ENCODE results near the gene LETMD1.
"Not testable (repeated sequence)": the region's sequence is repeated elsewhere in the genome, so short reads cannot be mapped to it uniquely, and the experiment has no call there.

Gene LETMD1

DNA sequence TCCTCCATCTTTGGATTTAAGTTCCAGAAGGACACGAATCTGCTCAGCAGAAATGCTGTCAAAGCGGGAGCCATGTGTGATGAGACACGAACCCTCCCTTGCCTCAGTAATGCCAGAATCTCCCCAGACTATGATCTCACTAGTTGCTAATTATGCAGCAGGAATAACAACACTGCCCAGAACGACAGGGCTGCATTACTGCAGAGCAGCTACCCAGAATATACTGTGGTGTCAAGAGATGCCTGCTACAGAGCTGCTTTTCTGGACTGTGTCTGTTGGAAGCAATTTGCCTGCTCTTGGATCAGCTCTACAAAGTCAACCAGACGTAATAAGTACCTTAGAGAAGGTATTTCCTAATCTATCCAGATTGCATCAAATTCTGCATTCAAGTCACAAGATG is 29.8 kb downstream of the LETMD1 start:
- TF ChIP-seq GATA1 (IDR thresholded peaks at IDR 0.05; ENCODE audit: low read depth, low read length), result no peak
- TF ChIP-seq POLR2A (IDR thresholded peaks at IDR 0.05; ENCODE audit: low read length), result no peak
- DNase-seq, result no peak

- not testable (repeated sequence) for DNase-seq
Observed at GRCh38 chr12:51078346-51078745, 30.2 kb downstream of the LETMD1 start.

GRCh38 chr12:51078866-51079265 is 30.7 kb downstream of the LETMD1 start:
- not testable (repeated sequence) for DNase-seq

GRCh38 chr12:51080136-51080535 is 32.0 kb downstream of the LETMD1 start:
- no peak for DNase-seq
- TF ChIP-seq POLR2A (IDR thresholded peaks at IDR 0.05; ENCODE audit: low read length), result no peak
- TF ChIP-seq GATA1 (IDR thresholded peaks at IDR 0.05; ENCODE audit: low read depth, low read length), result no peak

DNA sequence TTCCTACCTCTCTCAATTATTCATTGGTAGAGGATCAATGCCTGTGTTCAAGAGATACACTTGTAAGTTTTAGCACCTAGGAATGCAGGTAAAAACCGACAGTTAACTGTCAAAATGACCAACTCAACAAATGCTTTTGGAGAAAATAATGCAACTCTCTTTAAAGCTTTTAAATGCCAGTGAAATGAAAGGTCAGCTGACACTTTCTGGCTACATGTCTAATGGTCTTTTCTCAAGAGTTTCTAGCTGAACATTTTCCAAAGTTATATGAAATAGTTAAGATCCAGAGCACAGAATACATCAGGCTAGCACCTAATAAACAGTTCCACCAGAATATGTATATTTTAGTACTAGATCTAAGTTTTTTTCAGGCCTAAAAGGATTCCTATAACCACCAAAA is 33.3 kb downstream of the LETMD1 start:
- no peak for DNase-seq
- TF ChIP-seq POLR2A (IDR thresholded peaks at IDR 0.05; ENCODE audit: low read length) (no peak), GATA1 (IDR thresholded peaks at IDR 0.05; ENCODE audit: low read depth, low read length) (no peak)

DNA sequence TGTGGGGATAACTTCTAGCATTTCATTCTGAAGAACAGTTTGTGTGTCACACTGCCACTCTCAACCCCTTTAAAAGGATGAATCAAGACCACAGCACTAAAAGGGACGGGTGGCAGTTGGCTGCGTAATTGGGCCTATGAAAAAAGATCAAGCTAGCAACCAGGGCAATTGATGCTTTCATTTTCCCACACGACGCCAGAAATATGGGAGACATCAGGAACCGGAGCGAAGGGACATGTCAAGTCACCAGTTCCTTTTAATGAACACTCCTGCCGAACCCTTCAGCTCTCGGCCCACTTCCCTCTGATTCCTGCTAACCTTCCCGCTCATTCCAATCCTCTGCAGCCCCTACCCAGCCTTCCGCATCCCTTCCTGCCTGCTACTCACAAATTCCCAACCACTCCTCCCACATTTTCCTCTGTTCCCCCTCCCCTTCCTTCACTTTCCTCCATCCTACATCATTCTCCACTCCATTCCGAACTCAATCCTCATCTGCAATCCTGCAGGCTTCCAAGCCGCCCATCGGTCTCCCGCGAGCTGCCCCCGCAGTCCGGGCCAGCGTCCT is 34.5 kb downstream of the LETMD1 start:
- peak; percentile 27 to 46 for DNase-seq
- TF ChIP-seq POLR2A (IDR thresholded peaks at IDR 0.05; ENCODE audit: low read length) (no peak), GATA1 (IDR thresholded peaks at IDR 0.05; ENCODE audit: low read depth, low read length) (no peak)

- TF ChIP-seq POLR2A (IDR thresholded peaks at IDR 0.05; ENCODE audit: low read length) (peak; percentile 90), GATA1 (IDR thresholded peaks at IDR 0.05; ENCODE audit: low read depth, low read length) (no peak)
- peak; percentile 95 for DNase-seq
Observed at GRCh38 chr12:51083126-51083833, 35.2 kb downstream of the LETMD1 start, which contains the start of gene CSRNP2. CSRNP2 (minus strand) TSS chr12:51083596; CDS start chr12:51076561, 7,035 bp downstream.

- no peak for DNase-seq
- no peak for TF ChIP-seq GATA1 (IDR thresholded peaks at IDR 0.05; ENCODE audit: low read depth, low read length)
- TF ChIP-seq POLR2A (IDR thresholded peaks at IDR 0.05; ENCODE audit: low read length), result no peak
Observed at GRCh38 chr12:51085757-51086156, 37.6 kb downstream of the LETMD1 start.

- no peak for DNase-seq
Observed at GRCh38 chr12:51086933-51087332, 38.8 kb downstream of the LETMD1 start.

DNA sequence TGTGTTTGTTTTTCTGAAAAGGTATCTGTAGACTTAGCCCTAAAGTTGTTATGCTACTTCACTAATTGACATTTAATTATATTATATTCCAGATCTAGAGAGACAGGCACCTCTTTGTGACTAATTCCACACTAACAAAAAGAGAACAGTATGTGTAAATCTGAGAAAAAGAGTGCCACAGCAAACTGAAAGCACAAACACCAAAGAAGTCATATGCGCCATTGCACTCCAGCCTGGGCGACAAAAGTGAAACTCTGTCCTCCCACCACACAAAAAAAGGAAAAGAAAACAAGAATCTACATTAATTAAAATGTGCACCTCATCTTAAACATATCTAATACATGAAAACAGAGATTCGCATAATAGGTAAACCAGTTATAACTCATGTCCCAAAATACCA is 39.7 kb downstream of the LETMD1 start:
- TF ChIP-seq POLR2A (IDR thresholded peaks at IDR 0.05; ENCODE audit: low read length) (no peak), GATA1 (IDR thresholded peaks at IDR 0.05; ENCODE audit: low read depth, low read length) (no peak)
- DNase-seq, result no peak

More at GRCh38 chr12:51086933-51087332, 38.8 kb downstream of the LETMD1 start:
- TF ChIP-seq GATA1 (IDR thresholded peaks at IDR 0.05; ENCODE audit: low read depth, low read length) (no peak), POLR2A (IDR thresholded peaks at IDR 0.05; ENCODE audit: low read length) (no peak)

- no peak for DNase-seq
- TF ChIP-seq GATA1 (IDR thresholded peaks at IDR 0.05; ENCODE audit: low read depth, low read length) (no peak), POLR2A (IDR thresholded peaks at IDR 0.05; ENCODE audit: low read length) (no peak)
Observed at GRCh38 chr12:51090705-51091229, 42.6 kb downstream of the LETMD1 start.

DNA sequence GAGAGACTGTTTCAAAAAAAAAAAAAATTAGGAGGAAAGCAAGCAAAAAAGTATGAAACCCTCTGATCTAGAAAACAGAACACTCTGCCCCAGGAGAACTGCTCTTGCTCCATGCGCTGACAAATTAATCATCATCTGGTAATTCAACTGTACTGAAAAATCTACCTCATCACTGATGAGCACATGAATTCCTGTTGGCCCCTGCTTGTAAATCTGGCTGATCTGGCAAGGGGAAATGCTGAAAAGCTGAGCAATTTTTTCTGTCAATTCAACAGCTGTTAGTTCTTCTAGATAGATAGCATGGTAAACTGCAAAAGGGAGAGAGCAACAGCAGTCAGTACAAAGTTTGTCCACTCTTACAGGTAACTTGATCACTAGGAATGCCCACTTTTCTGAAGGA is 50.5 kb downstream of the LETMD1 start:
- DNase-seq, result no peak
- TF ChIP-seq POLR2A (IDR thresholded peaks at IDR 0.05; ENCODE audit: low read length), result no peak
- TF ChIP-seq GATA1 (IDR thresholded peaks at IDR 0.05; ENCODE audit: low read depth, low read length), result no peak

DNA sequence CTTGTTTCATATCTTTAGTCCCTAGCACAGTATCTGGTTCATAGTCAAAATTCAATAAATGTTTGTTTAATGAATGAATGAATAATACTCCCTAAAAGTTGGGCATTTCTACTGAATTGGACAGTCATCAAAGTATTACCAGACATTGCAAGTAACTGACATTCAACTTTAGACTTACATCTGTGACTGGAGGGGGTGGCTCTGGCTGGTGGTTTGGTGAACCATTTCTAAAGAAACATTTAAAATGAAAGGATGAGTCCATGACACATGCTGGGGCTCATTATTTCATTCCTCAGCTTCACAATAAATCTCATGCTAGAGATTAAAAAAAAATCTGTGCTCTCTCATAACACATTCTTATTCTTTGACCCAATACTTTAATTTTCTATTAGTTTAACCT is 55.9 kb downstream of the LETMD1 start:
- no peak for TF ChIP-seq POLR2A (IDR thresholded peaks at IDR 0.05; ENCODE audit: low read length)
- TF ChIP-seq GATA1 (IDR thresholded peaks at IDR 0.05; ENCODE audit: low read depth, low read length), result no peak
- DNase-seq, result no peak

DNA sequence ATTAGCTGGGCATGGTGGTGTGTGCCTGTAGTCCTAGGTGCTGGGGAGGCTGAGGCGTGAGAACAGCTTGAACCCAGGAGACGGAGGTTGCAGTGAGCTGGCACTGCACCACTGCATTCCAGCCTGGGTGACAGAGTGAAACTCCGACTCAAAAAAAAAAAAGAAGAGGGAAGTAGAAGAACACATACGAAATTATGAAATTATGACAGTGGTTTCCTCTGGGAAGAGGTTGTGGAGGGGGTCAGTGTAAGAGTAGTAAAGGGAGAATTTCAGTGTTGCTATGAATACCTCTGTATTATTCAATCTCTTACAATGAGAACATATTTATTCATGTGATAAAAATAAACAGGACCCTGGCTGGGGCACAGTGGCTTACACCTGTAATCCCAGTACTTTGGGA is 60.0 kb downstream of the LETMD1 start:
- TF ChIP-seq GATA1 (IDR thresholded peaks at IDR 0.05; ENCODE audit: low read depth, low read length) (no peak), POLR2A (IDR thresholded peaks at IDR 0.05; ENCODE audit: low read length) (no peak)
- DNase-seq, result no peak

All from erythroblast (primary cell).